RWPE2 (cell line): ENCODE measurements around the gene VAMP4.

Experiments
- ATAC-seq: fragments of 200-7000 bp; cut with Tn5 transposase; 3 replicates; pipeline ENCODE4 v1.9.1; 2021; ENCODE audit warnings: low read depth
- DNase-seq: peaks from one replicate; pipeline ENCODE4 v3.0.0-alpha.2; 2020; ENCODE audit warnings: low spot score
- H3K27ac ChIP-seq: fragments of 450-650 bp; 2 replicates; pipeline ENCODE4 v1.5.1; 2017; ENCODE audit warnings: mild to moderate bottlenecking; ENCODE audit not compliant: poor library complexity, severe bottlenecking
- H3K27me3 ChIP-seq: fragments of 250-450 bp; sonication (Bioruptor Pico); 2 replicates; pipeline ENCODE4 v1.5.1; 2021; ENCODE audit warnings: mild to moderate bottlenecking, moderate library complexity; ENCODE audit not compliant: insufficient read depth, poor library complexity, severe bottlenecking
- H3K36me3 ChIP-seq: fragments of 250-450 bp; sonication (Bioruptor Pico); 2 replicates; pipeline ENCODE4 v1.5.1; 2020; ENCODE audit warnings: low read depth, mild to moderate bottlenecking, moderate library complexity
- H3K4me1 ChIP-seq: fragments of 250-450 bp; sonication (Bioruptor Pico); 2 replicates; pipeline ENCODE4 v1.5.1; 2021; ENCODE audit warnings: mild to moderate bottlenecking, moderate library complexity; ENCODE audit not compliant: insufficient read depth, poor library complexity, severe bottlenecking
- H3K4me3 ChIP-seq: fragments of 250-450 bp; sonication (Bioruptor Pico); 2 replicates; pipeline ENCODE4 v1.5.1; 2021; ENCODE audit warnings: mild to moderate bottlenecking, moderate library complexity; ENCODE audit not compliant: severe bottlenecking
- H3K9me3 ChIP-seq: fragments of 250-450 bp; sonication (Bioruptor Pico); 2 replicates; pipeline ENCODE4 v1.5.1; 2021; ENCODE audit warnings: mild to moderate bottlenecking, moderate library complexity; ENCODE audit not compliant: severe bottlenecking
- TF ChIP-seq, protein P1 (sequence below): fragments of 450-650 bp; IDR thresholded peaks from one replicate; pipeline ENCODE4 v1.5.1; 2017; ENCODE audit warnings: mild to moderate bottlenecking, moderate library complexity; ENCODE audit not compliant: poor library complexity, severe bottlenecking

The VAMP4 gene

GRCh38 chr1:171683870-171684269 lies 58.0 kb downstream of the VAMP4 start:
- Histone ChIP-seq H3K27ac (no peak overlapping the region), H3K4me1 (no peaks in the 10 kb centered on the region), H3K36me3 (no peaks in the 10 kb centered on the region), H3K27me3 (no peaks in the 10 kb centered on the region), H3K4me3 (no peak overlapping the region), H3K9me3 (no peaks in the 10 kb centered on the region)
- ATAC-seq (no peak), DNase-seq (no peak)
- TF ChIP-seq, protein P1, sequence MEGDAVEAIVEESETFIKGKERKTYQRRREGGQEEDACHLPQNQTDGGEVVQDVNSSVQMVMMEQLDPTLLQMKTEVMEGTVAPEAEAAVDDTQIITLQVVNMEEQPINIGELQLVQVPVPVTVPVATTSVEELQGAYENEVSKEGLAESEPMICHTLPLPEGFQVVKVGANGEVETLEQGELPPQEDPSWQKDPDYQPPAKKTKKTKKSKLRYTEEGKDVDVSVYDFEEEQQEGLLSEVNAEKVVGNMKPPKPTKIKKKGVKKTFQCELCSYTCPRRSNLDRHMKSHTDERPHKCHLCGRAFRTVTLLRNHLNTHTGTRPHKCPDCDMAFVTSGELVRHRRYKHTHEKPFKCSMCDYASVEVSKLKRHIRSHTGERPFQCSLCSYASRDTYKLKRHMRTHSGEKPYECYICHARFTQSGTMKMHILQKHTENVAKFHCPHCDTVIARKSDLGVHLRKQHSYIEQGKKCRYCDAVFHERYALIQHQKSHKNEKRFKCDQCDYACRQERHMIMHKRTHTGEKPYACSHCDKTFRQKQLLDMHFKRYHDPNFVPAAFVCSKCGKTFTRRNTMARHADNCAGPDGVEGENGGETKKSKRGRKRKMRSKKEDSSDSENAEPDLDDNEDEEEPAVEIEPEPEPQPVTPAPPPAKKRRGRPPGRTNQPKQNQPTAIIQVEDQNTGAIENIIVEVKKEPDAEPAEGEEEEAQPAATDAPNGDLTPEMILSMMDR = no peak

DNA sequence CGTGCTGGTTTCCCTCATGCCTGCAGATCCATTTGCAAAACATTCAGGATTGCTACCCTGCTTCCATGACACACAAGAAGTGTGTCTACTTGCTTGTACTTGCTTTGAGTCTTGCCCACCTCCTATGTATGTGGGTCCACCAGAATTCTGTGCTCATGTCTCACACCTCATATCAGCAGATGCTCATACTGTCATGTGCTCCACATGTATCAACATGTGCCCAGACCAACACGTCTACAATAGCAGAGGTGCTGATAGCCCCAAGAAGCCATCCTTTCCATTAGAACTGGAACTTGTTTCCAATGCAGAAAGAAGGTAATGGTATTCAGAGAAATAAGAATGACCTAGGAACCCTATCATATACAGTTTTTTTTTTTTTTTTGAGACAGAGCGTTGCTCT lies 61.5 kb downstream of the VAMP4 start:
- H3K4me1 ChIP-seq = no peaks in the 10 kb centered on the region
- no peak overlapping the region for H3K4me3 ChIP-seq
- DNase-seq (no peak), ATAC-seq (no peak)
- TF ChIP-seq, protein P1 = no peak
- no peaks in the 10 kb centered on the region for H3K27me3 ChIP-seq
- no peaks in the 10 kb centered on the region for H3K36me3 ChIP-seq
- no peaks in the 10 kb centered on the region for H3K9me3 ChIP-seq
- H3K27ac ChIP-seq = no peak overlapping the region

- Histone ChIP-seq H3K9me3 (no peaks in the 10 kb centered on the region), H3K27me3 (no peaks in the 10 kb centered on the region), H3K36me3 (no peaks in the 10 kb centered on the region), H3K27ac (no peak overlapping the region), H3K4me3 (no peak overlapping the region), H3K4me1 (no peaks in the 10 kb centered on the region)
- TF ChIP-seq, protein P1 = no peak
- DNase-seq (no peak), ATAC-seq (no peak)
These were observed 65.0 kb downstream of the VAMP4 start for GRCh38 chr1:171676823-171677222.

DNA sequence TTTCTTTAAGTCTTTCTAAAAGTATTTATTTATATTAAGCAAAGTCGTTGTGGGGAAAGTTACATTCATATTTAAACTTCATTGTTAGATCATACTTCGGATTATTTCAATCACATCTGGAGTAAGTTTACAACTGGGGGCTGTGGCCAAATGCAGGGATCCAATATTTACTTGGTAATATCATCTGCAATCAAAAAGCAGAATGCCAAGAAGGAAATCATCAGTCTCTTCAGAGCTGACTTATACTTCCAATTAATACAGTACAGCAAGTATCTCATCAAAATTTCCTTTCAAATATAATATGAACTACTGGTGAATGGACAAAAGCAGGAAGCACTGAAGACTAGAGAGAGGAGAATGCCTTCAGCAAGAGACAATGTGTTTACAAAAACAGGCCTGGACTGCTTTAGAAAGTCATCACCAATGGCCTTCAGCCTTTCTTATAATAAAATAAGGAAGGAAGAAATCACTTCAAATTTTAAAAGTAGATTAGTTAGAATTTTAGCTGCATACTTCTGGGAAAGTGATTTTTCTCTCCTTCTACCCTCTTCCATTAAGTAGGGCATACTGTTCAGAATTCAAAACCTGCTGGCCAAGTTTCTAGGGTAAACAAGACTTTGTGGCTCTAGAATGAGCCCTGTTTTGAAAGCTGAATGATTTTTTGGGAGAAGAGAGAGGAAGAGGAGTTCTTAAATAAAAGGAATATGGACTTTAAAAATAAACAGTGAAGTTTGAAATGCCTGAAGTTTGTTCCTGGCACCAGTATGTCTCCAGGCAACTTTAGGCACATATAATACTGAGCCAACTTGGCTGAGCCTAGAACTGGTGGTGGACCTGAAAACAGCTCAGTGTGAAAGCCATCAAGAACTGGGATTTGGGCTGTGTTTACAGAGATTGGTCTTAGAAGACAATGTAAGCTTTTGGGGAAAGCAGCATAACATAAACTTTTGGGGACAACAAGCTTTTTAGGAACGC lies 67.1 kb downstream of the VAMP4 start:
- Histone ChIP-seq H3K36me3 (no peaks in the 10 kb centered on the region), H3K4me3 (no peak overlapping the region), H3K27ac (no peak overlapping the region), H3K27me3 (no peaks in the 10 kb centered on the region), H3K9me3 (no peaks in the 10 kb centered on the region), H3K4me1 (no peaks in the 10 kb centered on the region)
- DNase-seq (no peak), ATAC-seq (no peak)
- TF ChIP-seq, protein P1 = no peak

GRCh38 chr1:171670739-171671138 lies 71.1 kb downstream of the VAMP4 start:
- H3K4me1 ChIP-seq = no peaks in the 10 kb centered on the region
- DNase-seq (no peak), ATAC-seq (no peak)
- H3K27ac ChIP-seq = no peak overlapping the region
- no peak overlapping the region for H3K4me3 ChIP-seq
- H3K36me3 ChIP-seq = no peaks in the 10 kb centered on the region
- no peaks in the 10 kb centered on the region for H3K27me3 ChIP-seq
- no peaks in the 10 kb centered on the region for H3K9me3 ChIP-seq
- TF ChIP-seq, protein P1 = no peak
